ENCODE data around the gene LPXN.

The LPXN gene

DNA sequence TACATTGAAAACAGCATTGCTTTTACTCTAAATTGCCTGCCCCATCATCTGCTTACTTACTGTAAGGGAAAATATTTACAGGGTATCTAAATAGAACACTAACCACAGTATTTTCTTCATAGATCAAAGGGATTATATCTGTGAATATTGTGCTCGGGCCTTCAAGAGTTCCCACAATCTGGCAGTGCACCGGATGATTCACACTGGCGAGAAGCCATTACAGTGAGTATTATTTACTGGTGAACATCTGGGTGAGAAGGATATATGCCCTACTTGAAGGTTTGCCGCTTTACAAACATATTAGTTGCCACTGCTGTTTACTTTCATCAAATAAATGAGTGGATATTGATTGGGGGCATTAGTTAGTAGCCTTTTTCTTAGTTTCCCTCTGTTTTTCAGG is 40.9 kb upstream of the LPXN start:
- TF ChIP-seq FOXM1 (IDR thresholded peaks at IDR 0.05; ENCODE audit: borderline replicate concordance, low read depth), result no peak
- TF ChIP-seq YY1 (IDR thresholded peaks at IDR 0.05; ENCODE audit: low read depth), result no peak
- no peak for TF ChIP-seq CREB1 (IDR thresholded peaks at IDR 0.05; ENCODE audit: low read depth)
- no peak for TF ChIP-seq TAF1 (IDR thresholded peaks at IDR 0.05; ENCODE audit: low read depth)
- no peak for TF ChIP-seq REST (IDR thresholded peaks at IDR 0.05; ENCODE audit: low read depth)
- no peak for TF ChIP-seq ZBTB7A (IDR thresholded peaks at IDR 0.05; ENCODE audit: low read depth)
- TF ChIP-seq USF1 (IDR thresholded peaks at IDR 0.05), result no peak
- no peak for TF ChIP-seq RAD21 (IDR thresholded peaks at IDR 0.05; ENCODE audit: low read depth)
- no peak for TF ChIP-seq MAX (IDR thresholded peaks at IDR 0.05)

GRCh38 chr11:58615559-58615958 is 39.9 kb upstream of the LPXN start:
- no peak for TF ChIP-seq TEAD4 (IDR thresholded peaks at IDR 0.05)
- no peak for TF ChIP-seq YY1 (IDR thresholded peaks at IDR 0.05; ENCODE audit: low read depth)
- no peak for TF ChIP-seq MAX (IDR thresholded peaks at IDR 0.05)
- TF ChIP-seq EGR1 (IDR thresholded peaks at IDR 0.05), result no peak
- TF ChIP-seq CEBPB (IDR thresholded peaks at IDR 0.05), result no peak
- no peak for TF ChIP-seq CREB1 (IDR thresholded peaks at IDR 0.05; ENCODE audit: low read depth)
- no peak for TF ChIP-seq EP300 (IDR thresholded peaks at IDR 0.05; ENCODE audit: borderline replicate concordance)
- TF ChIP-seq NFIC (IDR thresholded peaks at IDR 0.05), result no peak
- no peak for TF ChIP-seq TCF12 (IDR thresholded peaks at IDR 0.05; ENCODE audit: low read depth)
- no peak for TF ChIP-seq TAF1 (IDR thresholded peaks at IDR 0.05; ENCODE audit: low read depth)
- no peak for TF ChIP-seq ZBTB7A (IDR thresholded peaks at IDR 0.05; ENCODE audit: low read depth)
- no peak for TF ChIP-seq RAD21 (IDR thresholded peaks at IDR 0.05; ENCODE audit: low read depth)
- TF ChIP-seq USF1 (IDR thresholded peaks at IDR 0.05), result no peak
- TF ChIP-seq FOXM1 (IDR thresholded peaks at IDR 0.05; ENCODE audit: borderline replicate concordance, low read depth), result no peak
- no peak for TF ChIP-seq REST (IDR thresholded peaks at IDR 0.05; ENCODE audit: low read depth)

GRCh38 chr11:58613228-58613627 is 37.6 kb upstream of the LPXN start:
- TF ChIP-seq MAX (IDR thresholded peaks at IDR 0.05) (no peak), USF1 (IDR thresholded peaks at IDR 0.05) (no peak), EGR1 (IDR thresholded peaks at IDR 0.05) (no peak), EP300 (IDR thresholded peaks at IDR 0.05; ENCODE audit: borderline replicate concordance) (no peak), CREB1 (IDR thresholded peaks at IDR 0.05; ENCODE audit: low read depth) (no peak), NFIC (IDR thresholded peaks at IDR 0.05) (no peak)

DNA sequence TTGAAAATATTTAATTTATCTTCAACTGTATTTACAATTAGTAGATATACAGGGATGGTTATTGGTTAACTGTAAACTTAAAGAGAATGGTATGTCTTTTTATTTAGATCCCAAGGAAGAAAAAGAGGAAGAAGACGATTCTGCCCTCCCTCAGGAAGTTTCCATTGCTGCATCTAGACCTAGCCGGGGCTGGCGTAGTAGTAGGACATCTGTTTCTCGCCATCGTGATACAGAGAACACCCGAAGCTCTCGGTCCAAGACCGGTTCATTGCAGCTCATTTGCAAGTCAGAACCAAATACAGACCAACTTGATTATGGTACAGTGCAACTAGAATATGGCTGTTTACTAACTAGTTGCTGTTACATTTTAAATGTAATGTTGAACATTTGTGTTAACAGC is 34.1 kb upstream of the LPXN start:
- TF ChIP-seq MAX (IDR thresholded peaks at IDR 0.05), result no peak
- TF ChIP-seq TAF1 (IDR thresholded peaks at IDR 0.05; ENCODE audit: low read depth), result no peak
- TF ChIP-seq FOXM1 (IDR thresholded peaks at IDR 0.05; ENCODE audit: borderline replicate concordance, low read depth), result no peak

- TF ChIP-seq CREB1 (IDR thresholded peaks at IDR 0.05; ENCODE audit: low read depth), result no peak
Observed at GRCh38 chr11:58608331-58608730, 32.7 kb upstream of the LPXN start.

GRCh38 chr11:58606930-58607714 is 31.5 kb upstream of the LPXN start:
- TF ChIP-seq TEAD4 (IDR thresholded peaks at IDR 0.05) (no peak), EGR1 (IDR thresholded peaks at IDR 0.05) (no peak), ZBTB7A (IDR thresholded peaks at IDR 0.05; ENCODE audit: low read depth) (no peak), FOXM1 (IDR thresholded peaks at IDR 0.05; ENCODE audit: borderline replicate concordance, low read depth) (no peak), TAF1 (IDR thresholded peaks at IDR 0.05; ENCODE audit: low read depth) (no peak), YY1 (IDR thresholded peaks at IDR 0.05; ENCODE audit: low read depth) (no peak), CREB1 (IDR thresholded peaks at IDR 0.05; ENCODE audit: low read depth) (no peak), RAD21 (IDR thresholded peaks at IDR 0.05; ENCODE audit: low read depth) (no peak), CEBPB (IDR thresholded peaks at IDR 0.05) (no peak), MAX (IDR thresholded peaks at IDR 0.05) (no peak), USF1 (IDR thresholded peaks at IDR 0.05) (no peak), REST (IDR thresholded peaks at IDR 0.05; ENCODE audit: low read depth) (no peak), EP300 (IDR thresholded peaks at IDR 0.05; ENCODE audit: borderline replicate concordance) (no peak), TCF12 (IDR thresholded peaks at IDR 0.05; ENCODE audit: low read depth) (no peak), NFIC (IDR thresholded peaks at IDR 0.05) (no peak)

All from Ishikawa (cell line).